Ascending aorta (tissue), 2 donors: ENCODE data around the gene SMTN. TPM values are rescaled to one million over a fixed set of nuclear protein-coding genes. Genes with fewer than 3 reads are reported as not detected.

ENCODE experiments used
- DNase-seq, 2 donors: peaks; one replicate each; pipeline ENCODE4 v3.0.0-alpha.2; 2019; ENCODE audit warnings: low spot score in 2 of 2
- H3K27ac ChIP-seq, 2 donors: fragments of 200-600 bp; sonication (generic); one replicate each; pipeline ENCODE4 v1.5.1; 2016 to 2017; ENCODE audit warnings: mild to moderate bottlenecking in 1 of 2
- H3K27me3 ChIP-seq: fragments of 200-600 bp; sonication (generic); one replicate; pipeline ENCODE4 v1.5.1; 2017
- H3K36me3 ChIP-seq, 2 donors: fragments of 200-600 bp; sonication (generic); one replicate each; pipeline ENCODE4 v1.5.1; 2016
- H3K4me1 ChIP-seq, 2 donors: fragments of 200-600 bp; sonication (generic); one replicate each; pipeline ENCODE4 v1.5.1; 2016 to 2017; ENCODE audit warnings: mild to moderate bottlenecking in 1 of 2
- H3K4me3 ChIP-seq, 2 donors: fragments of 200-600 bp; sonication (generic); one replicate each; pipeline ENCODE4 v1.5.1; 2016 to 2017; ENCODE audit warnings: mild to moderate bottlenecking in 1 of 2
- H3K9me3 ChIP-seq, 2 donors: fragments of 200-600 bp; sonication (generic); one replicate each; pipeline ENCODE4 v1.5.1; 2016
- intact Hi-C: fragments of 100-400 bp; cut with DNase I; formaldehyde crosslinking; loops from one replicate; pipeline ENCODE4 v1.15.1; 2023
- total RNA-seq: library from RNA; depleted of rRNA; stranded (reverse); fragments of >200 nt; gene quantifications from one replicate; pipeline ENCODE4 v1.1.0, GENCODE V29; 2016
- TF ChIP-seq, protein P1 (sequence below), 3 experiments: fragments of 200-600 bp in 2 of 3; fragments of 450-650 bp in 1 of 3; sonication (generic) in 2 of 3; IDR thresholded peaks; one replicate each; pipeline ENCODE4 v1.5.1; 2016 to 2019; ENCODE audit warnings: antibody characterized with exemption in 3 of 3, mild to moderate bottlenecking in 1 of 3, moderate library complexity in 1 of 3

Gene SMTN
- 671 TPM for total RNA-seq

DNA sequence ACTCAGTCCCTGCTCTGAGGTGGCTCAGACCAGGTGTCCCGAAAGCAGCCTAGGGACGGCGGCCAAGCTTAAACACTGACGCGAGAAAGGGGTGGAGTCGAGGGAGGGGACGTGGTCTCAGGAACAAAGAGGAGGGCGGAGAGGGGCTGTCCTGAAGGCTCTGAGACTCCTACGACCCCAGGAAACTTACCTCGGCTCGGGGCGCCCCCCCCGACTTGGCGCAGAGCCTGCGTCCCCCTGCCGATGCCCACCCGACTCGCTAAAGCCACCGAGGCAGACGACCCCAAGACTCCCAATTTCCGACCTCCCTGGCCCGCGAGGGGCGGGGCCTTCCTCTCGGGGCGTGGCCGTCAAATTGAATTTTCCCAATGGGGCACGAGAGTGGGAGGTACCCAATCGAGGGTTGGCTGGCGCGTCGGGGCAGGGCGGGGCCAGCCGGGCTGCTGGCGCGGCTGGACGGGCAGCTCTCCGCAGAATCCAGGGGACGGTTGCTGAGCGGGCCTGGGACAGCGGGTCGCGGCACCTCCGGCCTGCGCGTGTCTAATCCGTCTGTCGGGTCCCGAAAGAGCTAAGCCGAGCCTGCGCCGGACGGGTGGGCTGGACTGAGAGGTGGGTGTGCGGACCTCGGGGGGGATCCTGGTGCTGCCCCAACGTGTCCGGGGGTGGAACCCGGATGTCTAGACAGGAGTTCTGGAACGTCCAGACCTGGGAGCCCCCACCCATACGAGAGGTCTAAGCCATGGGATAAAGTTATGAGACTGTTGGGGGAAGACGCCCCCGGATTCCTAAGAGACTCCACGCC is at the start of gene SMTN:
SMTN (plus strand) TSS at position 471 of the 802 bp plus-strand sequence. CDS start 1,941 bp downstream, outside the sequence.
- intact Hi-C loops: loop anchor here (1.0 to 10.0 kb wide), 4 partner anchors 37 to 446 kb away; partner anchors contain the start of gene SLC35E4
- TF ChIP-seq, protein P1, sequence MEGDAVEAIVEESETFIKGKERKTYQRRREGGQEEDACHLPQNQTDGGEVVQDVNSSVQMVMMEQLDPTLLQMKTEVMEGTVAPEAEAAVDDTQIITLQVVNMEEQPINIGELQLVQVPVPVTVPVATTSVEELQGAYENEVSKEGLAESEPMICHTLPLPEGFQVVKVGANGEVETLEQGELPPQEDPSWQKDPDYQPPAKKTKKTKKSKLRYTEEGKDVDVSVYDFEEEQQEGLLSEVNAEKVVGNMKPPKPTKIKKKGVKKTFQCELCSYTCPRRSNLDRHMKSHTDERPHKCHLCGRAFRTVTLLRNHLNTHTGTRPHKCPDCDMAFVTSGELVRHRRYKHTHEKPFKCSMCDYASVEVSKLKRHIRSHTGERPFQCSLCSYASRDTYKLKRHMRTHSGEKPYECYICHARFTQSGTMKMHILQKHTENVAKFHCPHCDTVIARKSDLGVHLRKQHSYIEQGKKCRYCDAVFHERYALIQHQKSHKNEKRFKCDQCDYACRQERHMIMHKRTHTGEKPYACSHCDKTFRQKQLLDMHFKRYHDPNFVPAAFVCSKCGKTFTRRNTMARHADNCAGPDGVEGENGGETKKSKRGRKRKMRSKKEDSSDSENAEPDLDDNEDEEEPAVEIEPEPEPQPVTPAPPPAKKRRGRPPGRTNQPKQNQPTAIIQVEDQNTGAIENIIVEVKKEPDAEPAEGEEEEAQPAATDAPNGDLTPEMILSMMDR (IDR thresholded peaks at IDR 0.05): no peak
- no peaks in the 10 kb centered on the region for H3K9me3 ChIP-seq
- H3K27me3 ChIP-seq: no peaks in the 10 kb centered on the region
- H3K27ac ChIP-seq: peak within 1 kb of the TSS; percentile 98
- peak within 1 kb of the TSS; percentile 70 to 89 for H3K4me3 ChIP-seq
- H3K36me3 ChIP-seq: peaks cover 16 to 20% of the 10 kb centered on the region in 2 donors
- DNase-seq: peak; percentile 63 to 96
- peaks cover 10 to 26% of the 10 kb centered on the region in 2 donors for H3K4me1 ChIP-seq

DNA sequence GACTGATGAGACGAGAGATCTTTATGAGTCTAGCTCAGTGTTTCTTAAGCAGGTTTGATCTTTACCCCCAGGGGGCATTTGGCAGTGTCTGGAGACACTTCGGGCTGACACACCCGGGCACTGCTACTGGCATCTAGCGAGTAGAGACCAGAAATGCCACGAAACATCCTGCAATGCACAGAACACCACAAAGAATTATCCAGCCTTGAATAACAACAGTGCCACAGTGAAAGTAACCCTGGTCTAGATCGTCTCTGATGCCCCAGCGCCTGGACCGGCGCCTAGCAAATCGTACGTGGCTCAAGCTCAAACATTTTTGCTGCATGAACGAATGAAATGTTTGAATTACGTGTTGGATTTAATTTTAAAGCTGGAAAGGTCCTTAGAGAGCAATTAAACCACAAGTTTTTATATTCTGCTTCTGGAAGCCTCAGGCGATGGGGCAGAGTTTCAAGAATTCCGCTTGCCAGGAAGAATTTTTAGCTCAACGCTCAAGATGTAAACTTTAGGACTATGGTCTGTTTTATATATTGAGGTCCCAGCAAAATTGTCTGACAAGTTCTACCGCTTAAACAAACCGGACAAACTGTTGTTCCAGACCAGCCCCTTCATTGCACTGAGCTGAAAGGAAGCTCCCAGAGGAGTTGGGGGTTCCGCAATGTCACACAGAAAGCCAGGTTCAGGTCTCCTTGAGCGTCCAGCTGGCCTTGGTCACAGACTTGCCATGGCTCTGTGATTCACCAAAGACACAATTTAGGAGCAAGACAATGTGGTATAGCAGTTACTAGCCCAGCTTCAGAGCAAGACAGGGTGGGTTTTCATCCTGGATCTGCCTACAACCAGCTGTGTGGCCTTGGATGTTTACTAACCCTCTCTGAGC is 44.2 kb upstream of the SMTN start:
- Histone ChIP-seq H3K27ac (peak overlapping the region; percentile 87 to 89), H3K27me3 (no peaks in the 10 kb centered on the region), H3K4me3 (peak overlapping the region in 1 of 2 donors; percentile 40), H3K4me1 (peaks cover 14 to 43% of the 10 kb centered on the region in 2 donors), H3K36me3 (no peaks in the 10 kb centered on the region), H3K9me3 (no peaks in the 10 kb centered on the region)
- DNase-seq: peak in 1 of 2 donors; percentile 81
- intact Hi-C loops: loop anchor here (2.0 to 5.0 kb wide), 4 partner anchors 44 to 88 kb away; partner anchors contain the start of genes MORC2, SMTN and TUG1
- TF ChIP-seq, protein P1 (IDR thresholded peaks at IDR 0.05): peak in 1 of 3 experiments; percentile 10

DNA sequence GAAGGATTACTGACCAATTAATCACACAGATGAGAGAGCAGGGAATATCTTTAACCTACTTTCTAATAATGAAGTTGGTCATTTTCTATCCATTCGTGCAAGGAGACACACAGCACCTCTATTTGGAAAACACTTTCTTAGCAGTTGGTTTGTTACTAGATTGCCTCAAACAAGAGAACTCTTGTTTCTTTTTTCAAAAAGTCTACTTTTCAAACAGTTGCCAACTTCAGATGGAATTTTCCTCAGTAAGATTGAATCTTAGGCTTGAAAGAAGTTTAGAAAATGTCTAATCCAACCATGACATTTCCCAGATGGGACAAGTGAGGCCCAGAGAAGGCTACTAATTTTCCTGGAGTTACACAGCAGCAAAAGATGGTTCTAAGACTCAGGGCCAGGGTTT is 42.4 kb upstream of the SMTN start:
- Histone ChIP-seq H3K9me3 (no peaks in the 10 kb centered on the region), H3K4me1 (peaks cover 14 to 43% of the 10 kb centered on the region in 2 donors), H3K27me3 (no peaks in the 10 kb centered on the region), H3K36me3 (no peaks in the 10 kb centered on the region), H3K27ac (peak overlapping the region; percentile 87 to 89), H3K4me3 (no peak overlapping the region)
- TF ChIP-seq, protein P1 (IDR thresholded peaks at IDR 0.05): no peak
- intact Hi-C loops: loop anchor here (2.0 to 5.0 kb wide), 3 partner anchors 16 to 71 kb away; partner anchors contain the start of genes MORC2 and TUG1
- no peak for DNase-seq

DNA sequence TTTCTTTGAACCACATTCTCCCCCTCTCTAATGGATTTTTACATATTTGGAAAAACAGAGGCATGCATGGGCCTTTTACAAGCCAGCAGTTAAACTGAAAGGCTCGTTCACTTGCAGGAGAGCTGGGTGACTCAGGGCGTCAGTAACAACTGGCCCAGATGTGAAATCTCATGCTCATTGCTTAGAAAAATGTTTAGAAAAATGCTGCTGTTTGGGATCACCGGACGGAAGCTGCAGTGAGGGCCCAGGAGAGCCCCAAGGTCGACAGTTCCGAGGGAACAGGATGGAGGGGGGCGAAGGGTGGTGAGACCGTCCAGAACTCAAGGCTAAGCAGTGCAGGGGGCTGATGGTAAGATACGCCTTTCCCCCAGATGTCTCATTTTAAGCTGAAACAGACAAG is 41.7 kb upstream of the SMTN start:
- Histone ChIP-seq H3K27ac (peak overlapping the region; percentile 87 to 89), H3K9me3 (no peaks in the 10 kb centered on the region), H3K36me3 (no peaks in the 10 kb centered on the region), H3K4me3 (no peak overlapping the region), H3K27me3 (no peaks in the 10 kb centered on the region), H3K4me1 (peaks cover 14 to 47% of the 10 kb centered on the region in 2 donors)
- intact Hi-C loops: loop anchor here (2.0 to 5.0 kb wide), 3 partner anchors 15 to 72 kb away; partner anchors contain the start of genes MORC2 and TUG1
- peak in 1 of 2 donors; percentile 78 for DNase-seq
- TF ChIP-seq, protein P1 (IDR thresholded peaks at IDR 0.05): no peak
